Measurements from ENCODE around the gene ARMC5. TPM values are rescaled to one million over a fixed set of nuclear protein-coding genes. Genes with fewer than 3 reads are reported as not detected.

ARMC5 gene
- polyA plus RNA-seq, 1 experiment: 6.4 TPM

DNA sequence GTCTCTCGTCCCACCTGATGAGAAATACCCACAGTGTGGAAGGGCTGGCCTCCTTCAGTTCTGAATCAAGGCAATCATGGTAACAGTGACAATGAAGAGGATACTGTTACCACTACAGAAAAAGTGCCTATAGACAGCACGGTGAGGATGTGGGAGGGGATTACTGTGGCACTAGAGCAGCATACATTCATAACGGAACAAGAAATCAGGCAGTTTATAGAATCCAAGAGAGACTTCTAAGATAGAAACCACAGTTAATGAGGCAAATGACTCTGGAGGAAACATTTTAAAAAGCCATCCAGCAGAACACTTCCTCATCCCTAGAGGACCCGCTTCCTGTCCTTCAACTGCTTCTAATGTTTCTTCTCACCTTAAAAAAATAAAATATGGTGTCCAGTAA, 46.2 kb downstream of the ARMC5 start:
- no peak for TF ChIP-seq CTCF (IDR thresholded peaks at IDR 0.05; ENCODE audit: insufficient read depth, low read depth, low read length)
- DNase-seq (ENCODE audit: low read depth): no peak
- Histone ChIP-seq H3K36me3 (ENCODE audit: control insufficient read depth, insufficient read depth, low read length) (peaks cover 1% of the 10 kb centered on the region), H3K4me3 (ENCODE audit: low read depth, low read length) (no peak overlapping the region), H3K27me3 (ENCODE audit: control insufficient read depth, insufficient read depth, low read length) (no peaks in the 10 kb centered on the region)
- POLR2A ChIA-PET: no interaction called here
- CTCF ChIA-PET: no interaction called here

GRCh38 chr16:31507617-31507928, 48.3 kb downstream of the ARMC5 start:
- ChIA-PET POLR2A (interaction anchor here (1.0 kb wide), 1 partner anchor 21 kb away, joined by 3 read pairs; no protein-coding TSS in a partner anchor), CTCF (interaction anchor here (1.0 to 1.1 kb wide), 3 partner anchors 35 to 202 kb away, joined by 3 to 4 read pairs (median 3); no protein-coding TSS in a partner anchor)
- H3K4me3 ChIP-seq (ENCODE audit: low read depth, low read length): peak overlapping the region; percentile 84
- no peak for DNase-seq (ENCODE audit: low read depth)
- no peaks in the 10 kb centered on the region for H3K27me3 ChIP-seq (ENCODE audit: control insufficient read depth, insufficient read depth, low read length)
- H3K36me3 ChIP-seq (ENCODE audit: control insufficient read depth, insufficient read depth, low read length): no peaks in the 10 kb centered on the region; the same call in 1 of the 2 replicates
- TF ChIP-seq CTCF (IDR thresholded peaks at IDR 0.05; ENCODE audit: insufficient read depth, low read depth, low read length): no peak

GRCh38 chr16:31507929-31508705, 48.8 kb downstream of the ARMC5 start, which contains the start of gene RUSF1:
TSS of gene RUSF1 (minus strand) at chr16:31508391. CDS start at chr16:31508373, 18 bp downstream.
- CTCF ChIA-PET: interaction anchor here (0.7 to 1.1 kb wide), 3 partner anchors 11 to 201 kb away, joined by 3 read pairs; no protein-coding TSS in a partner anchor
- Histone ChIP-seq H3K36me3 (ENCODE audit: control insufficient read depth, insufficient read depth, low read length) (no peaks in the 10 kb centered on the region; the same call in 1 of the 2 replicates), H3K4me3 (ENCODE audit: low read depth, low read length) (peak within 1 kb of the TSS; percentile 84), H3K27me3 (ENCODE audit: control insufficient read depth, insufficient read depth, low read length) (no peaks in the 10 kb centered on the region)
- DNase-seq (ENCODE audit: low read depth): peak; percentile 31
- POLR2A ChIA-PET: interaction anchor here (0.8 to 1.0 kb wide), 2 partner anchors 21 to 36 kb away, joined by 3 read pairs; partner anchors contain the start of gene TGFB1I1
- TF ChIP-seq CTCF (IDR thresholded peaks at IDR 0.05; ENCODE audit: insufficient read depth, low read depth, low read length): no peak

- Histone ChIP-seq H3K36me3 (ENCODE audit: control insufficient read depth, insufficient read depth, low read length) (no peaks in the 10 kb centered on the region; the same call in 1 of the 2 replicates), H3K4me3 (ENCODE audit: low read depth, low read length) (peak overlapping the region; percentile 84), H3K27me3 (ENCODE audit: control insufficient read depth, insufficient read depth, low read length) (no peaks in the 10 kb centered on the region)
- ChIA-PET POLR2A (interaction anchor here (0.8 to 1.0 kb wide), 2 partner anchors 20 to 37 kb away, joined by 3 read pairs; partner anchors contain the start of gene TGFB1I1), CTCF (interaction anchor here (0.7 kb wide), 1 partner anchor 11 kb away, joined by 3 read pairs; no protein-coding TSS in a partner anchor)
- DNase-seq (ENCODE audit: low read depth): no peak
- TF ChIP-seq CTCF (IDR thresholded peaks at IDR 0.05; ENCODE audit: insufficient read depth, low read depth, low read length): no peak
Measured at GRCh38 chr16:31508706-31509195, 49.5 kb downstream of the ARMC5 start.

- H3K27me3 ChIP-seq (ENCODE audit: control insufficient read depth, insufficient read depth, low read length): peaks cover 1% of the 10 kb centered on the region; the same call in 1 of the 2 replicates
- H3K4me3 ChIP-seq (ENCODE audit: low read depth, low read length): no peak overlapping the region
- no peaks in the 10 kb centered on the region for H3K36me3 ChIP-seq (ENCODE audit: control insufficient read depth, insufficient read depth, low read length)
- TF ChIP-seq CTCF (IDR thresholded peaks at IDR 0.05; ENCODE audit: insufficient read depth, low read depth, low read length): no peak
- POLR2A ChIA-PET: no interaction called here
- peak; percentile 42 for DNase-seq (ENCODE audit: low read depth)
- CTCF ChIA-PET: no interaction called here
Measured at GRCh38 chr16:31513126-31513525, 53.8 kb downstream of the ARMC5 start.

All from BJ (cell line).